HFFc6 (cell line): Measurements from ENCODE around the gene SYCE3. TPM values are rescaled to one million over a fixed set of nuclear protein-coding genes. Genes with fewer than 3 reads are reported as not detected.

Source experiments
- DNase-seq: peaks from one replicate; pipeline ENCODE4 v3.0.0-alpha.2; 2018
- H3K27ac Mint-ChIP-seq: 2 replicates; pipeline ENCODE4 v1.8.0; 2020; ENCODE audit warnings: mild to moderate bottlenecking, mixed read lengths
- H3K27me3 Mint-ChIP-seq: 2 replicates; pipeline ENCODE4 v1.8.0; 2021; ENCODE audit warnings: mild to moderate bottlenecking, moderate library complexity, mixed read lengths; ENCODE audit not compliant: insufficient read depth
- H3K36me3 Mint-ChIP-seq: 2 replicates; pipeline ENCODE4 v1.8.0; 2021; ENCODE audit warnings: low read depth, mixed read lengths
- H3K4me1 Mint-ChIP-seq: 2 replicates; pipeline ENCODE4 v1.8.0; 2020; ENCODE audit warnings: low read depth, mixed read lengths
- H3K4me3 Mint-ChIP-seq: 2 replicates; pipeline ENCODE4 v1.8.0; 2020; ENCODE audit warnings: mild to moderate bottlenecking, moderate library complexity, mixed read lengths
- H3K9me3 Mint-ChIP-seq: 2 replicates; pipeline ENCODE4 v1.8.0; 2020; ENCODE audit warnings: mild to moderate bottlenecking, mixed read lengths
- CTCF ChIP-seq: fragments of 200-600 bp; sonication (generic); IDR thresholded peaks from 2 replicates; pipeline ENCODE4 v1.5.0; 2021; ENCODE audit warnings: antibody characterized with exemption, mild to moderate bottlenecking
- total RNA-seq, 6 experiments: library from RNA; stranded (reverse); fragmentation: NEBNext Ultra II Directional; extraction: Animal tissue kit (Norgen Biotek cat#: 25700); gene quantifications; 2 replicates in 1 of 6; 3 replicates in 5 of 6; pipeline ENCODE4 v1.2.3, GENCODE V29; 2021

SYCE3 gene
- total RNA-seq, 6 experiments from 2014 or later: not detected

- Mint-ChIP-seq H3K36me3 (no peaks in the 10 kb centered on the region), H3K27me3 (no peaks in the 10 kb centered on the region), H3K9me3 (no peaks in the 10 kb centered on the region), H3K4me1 (peaks cover 12% of the 10 kb centered on the region), H3K27ac (peak overlapping the region; percentile 82), H3K4me3 (peak overlapping the region; percentile 95)
- DNase-seq: no peak
- no peak for TF ChIP-seq CTCF
Observed at GRCh38 chr22:50506611-50507420, 55.9 kb downstream of the SYCE3 start.

- TF ChIP-seq CTCF: no peak
- Mint-ChIP-seq H3K4me3 (peak overlapping the region; percentile 95), H3K9me3 (no peaks in the 10 kb centered on the region), H3K4me1 (peaks cover 12% of the 10 kb centered on the region), H3K27ac (no peak overlapping the region), H3K27me3 (no peaks in the 10 kb centered on the region), H3K36me3 (no peaks in the 10 kb centered on the region)
- DNase-seq: no peak
Observed at GRCh38 chr22:50505776-50506610, 56.7 kb downstream of the SYCE3 start.

GRCh38 chr22:50505276-50505775 is 57.4 kb downstream of the SYCE3 start:
- H3K4me1 Mint-ChIP-seq: peaks cover 12% of the 10 kb centered on the region
- H3K27me3 Mint-ChIP-seq: no peaks in the 10 kb centered on the region
- DNase-seq: no peak
- no peak for TF ChIP-seq CTCF
- H3K27ac Mint-ChIP-seq: no peak overlapping the region
- no peaks in the 10 kb centered on the region for H3K36me3 Mint-ChIP-seq
- no peak overlapping the region for H3K4me3 Mint-ChIP-seq
- H3K9me3 Mint-ChIP-seq: no peaks in the 10 kb centered on the region

- H3K27me3 Mint-ChIP-seq: no peaks in the 10 kb centered on the region
- DNase-seq: no peak
- no peak for TF ChIP-seq CTCF
Observed at GRCh38 chr22:50504369-50505211, 58.1 kb downstream of the SYCE3 start.

GRCh38 chr22:50503475-50504145 is 59.1 kb downstream of the SYCE3 start:
- Mint-ChIP-seq H3K27ac (no peak overlapping the region), H3K4me1 (peaks cover 3% of the 10 kb centered on the region; the same call in 1 of the 2 replicates), H3K27me3 (no peaks in the 10 kb centered on the region), H3K36me3 (no peaks in the 10 kb centered on the region), H3K9me3 (no peaks in the 10 kb centered on the region), H3K4me3 (no peak overlapping the region)
- TF ChIP-seq CTCF: peak; percentile 36
- no peak for DNase-seq

More at GRCh38 chr22:50504369-50505211, 58.1 kb downstream of the SYCE3 start:
- no peaks in the 10 kb centered on the region for H3K9me3 Mint-ChIP-seq
- peaks cover 9% of the 10 kb centered on the region for H3K4me1 Mint-ChIP-seq
- no peaks in the 10 kb centered on the region for H3K36me3 Mint-ChIP-seq
- H3K4me3 Mint-ChIP-seq: no peak overlapping the region
- H3K27ac Mint-ChIP-seq: no peak overlapping the region
